ACHN (cell line): ENCODE measurements around the gene PCDH12.
A peak's percentile ranks its signal among the peaks of the same experiment; 100 is the strongest.
"Not testable (repeated sequence)": the region's sequence is repeated elsewhere in the genome, so short reads cannot be mapped to it uniquely, and the experiment has no call there.

Source experiments
- DNase-seq: peaks from one replicate; pipeline ENCODE4 v3.0.0-alpha.2; 2015
- in situ Hi-C: cut with HindIII; loops from 2 replicates; pipeline ENCODE4 v1.10.0; 2017; ENCODE audit warnings: low sequenced_read_pairs, low pct_ligation_motif_present, low pct_unique_long_range_greater_than_20kb

Gene PCDH12

DNA sequence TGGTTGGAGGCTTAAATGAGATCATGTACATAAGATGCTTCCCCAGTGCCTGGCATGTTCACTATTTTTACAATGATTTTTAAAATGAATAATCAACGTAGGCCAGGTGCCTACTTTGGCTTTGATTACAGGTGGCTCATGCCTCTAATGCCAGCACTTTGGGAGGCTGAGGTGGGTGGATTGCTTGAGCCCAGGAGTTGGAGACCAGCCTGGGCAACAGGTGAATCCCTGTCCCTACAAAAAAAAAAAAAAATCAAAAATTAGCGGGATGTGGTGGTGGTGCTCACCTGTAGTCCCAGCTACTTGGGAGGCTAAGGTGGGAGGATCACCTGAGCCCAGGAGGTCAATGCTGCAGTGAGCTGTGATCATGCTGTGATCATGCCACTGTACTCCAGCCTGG lies 9.2 kb downstream of the PCDH12 start:
- DNase-seq: no peak
- in situ Hi-C loops: no loop called here

GRCh38 chr5:141947316-141947715 lies 10.7 kb downstream of the PCDH12 start:
- no peak for DNase-seq
- in situ Hi-C loops: no loop called here

DNA sequence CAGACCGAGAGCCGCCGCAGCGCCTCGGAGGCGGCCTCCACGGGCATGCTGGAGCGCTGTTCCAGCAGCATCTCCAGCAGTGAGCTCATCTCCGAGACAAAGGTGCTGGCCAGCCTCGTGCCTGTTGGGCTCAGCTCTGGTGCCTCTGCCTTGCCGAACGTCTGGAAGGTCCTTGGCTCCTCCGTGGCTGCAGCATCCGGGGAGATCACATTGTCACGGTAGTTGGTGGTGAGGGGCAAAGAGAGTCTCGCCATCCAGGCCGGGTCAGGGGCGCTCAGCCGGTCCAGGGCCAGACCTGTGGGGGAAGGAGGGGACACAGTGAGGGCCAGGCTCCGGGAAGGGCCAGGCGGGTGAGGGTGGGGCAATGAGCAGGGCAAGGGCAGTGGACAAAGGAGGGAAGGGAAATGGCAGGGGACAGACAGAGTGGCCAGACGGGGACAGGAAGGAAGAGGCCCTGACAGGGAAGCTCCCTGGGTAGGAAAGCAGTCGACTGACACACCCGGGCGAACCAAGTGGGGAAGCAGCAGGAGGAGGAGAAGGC lies 12.4 kb downstream of the PCDH12 start:
- in situ Hi-C loops: no loop called here
- no peak for DNase-seq

DNA sequence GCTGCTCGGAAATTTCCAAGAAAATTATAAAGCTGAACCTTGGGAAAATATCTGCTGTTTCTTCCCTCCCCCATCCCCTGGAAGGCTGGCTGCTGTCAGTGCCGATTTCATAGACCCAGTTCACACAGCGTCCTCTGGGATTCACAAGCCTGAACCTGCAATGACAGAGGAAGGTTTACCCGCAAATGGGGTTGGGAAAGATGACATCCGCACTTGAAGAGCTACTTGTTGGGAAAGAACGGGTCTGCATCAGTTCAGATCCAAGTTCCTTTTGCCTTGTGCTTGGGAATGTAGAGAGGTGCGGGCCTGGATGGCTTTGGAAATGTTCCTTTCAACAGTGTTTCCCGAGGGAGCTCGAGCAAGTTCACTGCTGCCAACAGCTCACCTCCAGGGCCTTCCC lies 13.9 kb downstream of the PCDH12 start:
- in situ Hi-C loops: no loop called here
- no peak for DNase-seq

- DNase-seq: no peak
- in situ Hi-C loops: no loop called here
Observed at GRCh38 chr5:141942185-141942857, 15.7 kb downstream of the PCDH12 start.

- in situ Hi-C loops: no loop called here
Observed at GRCh38 chr5:141941779-141942178, 16.2 kb downstream of the PCDH12 start.

GRCh38 chr5:141941307-141941706 lies 16.7 kb downstream of the PCDH12 start:
- no peak for DNase-seq
- in situ Hi-C loops: no loop called here

More at GRCh38 chr5:141941779-141942178, 16.2 kb downstream of the PCDH12 start:
- no peak for DNase-seq

DNA sequence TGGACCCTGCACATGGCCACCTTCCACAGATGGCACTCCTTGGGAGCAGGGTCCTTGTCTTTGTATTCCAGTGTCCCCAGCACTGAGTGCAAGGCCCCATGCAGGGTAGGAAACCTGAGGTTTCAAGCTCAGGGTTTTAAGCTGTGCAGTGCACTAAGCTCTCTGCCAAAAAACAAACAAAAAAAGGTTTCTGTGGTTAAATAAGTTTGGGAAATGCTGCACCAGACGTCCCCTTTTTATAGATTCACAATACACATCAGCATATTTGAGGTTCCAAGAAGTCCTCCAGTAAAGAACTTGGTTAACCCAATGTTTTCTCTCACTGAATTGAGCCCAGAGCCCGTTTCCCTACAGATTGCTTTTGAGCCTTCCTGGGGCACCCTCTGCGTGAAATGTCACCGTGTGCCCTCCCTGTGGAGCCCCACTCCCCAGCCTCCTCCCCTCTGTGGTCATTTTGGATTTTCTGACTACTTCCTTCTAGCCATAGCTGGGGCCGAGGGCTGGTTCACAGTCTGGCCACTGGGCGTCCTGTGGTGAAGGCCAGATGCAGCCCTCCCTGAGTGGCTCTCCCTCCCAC lies 17.2 kb downstream of the PCDH12 start:
- in situ Hi-C loops: no loop called here
- DNase-seq: no peak

DNA sequence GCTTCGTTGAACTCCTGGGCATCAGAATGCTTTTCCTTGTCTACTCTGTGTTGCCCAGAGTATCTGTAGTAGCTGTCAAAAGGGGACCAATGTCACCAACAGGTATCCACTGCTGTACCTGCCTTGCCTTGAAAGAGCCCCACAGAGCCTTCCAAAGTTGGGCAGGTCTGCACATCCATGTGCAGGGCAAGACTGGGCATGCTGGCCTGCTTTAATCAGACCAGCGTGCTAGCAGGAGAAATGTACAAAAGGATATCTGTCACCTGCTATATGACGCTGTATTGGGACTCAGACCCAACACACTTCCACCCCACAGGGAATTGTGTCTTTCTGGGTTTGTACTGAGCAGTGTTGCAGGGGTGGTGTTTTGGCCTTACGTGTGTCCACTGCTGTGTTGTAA lies 22.5 kb downstream of the PCDH12 start:
- in situ Hi-C loops: no loop called here
- no peak for DNase-seq

GRCh38 chr5:141934099-141934844 lies 23.7 kb downstream of the PCDH12 start:
- in situ Hi-C loops: no loop called here
- DNase-seq: no peak

DNA sequence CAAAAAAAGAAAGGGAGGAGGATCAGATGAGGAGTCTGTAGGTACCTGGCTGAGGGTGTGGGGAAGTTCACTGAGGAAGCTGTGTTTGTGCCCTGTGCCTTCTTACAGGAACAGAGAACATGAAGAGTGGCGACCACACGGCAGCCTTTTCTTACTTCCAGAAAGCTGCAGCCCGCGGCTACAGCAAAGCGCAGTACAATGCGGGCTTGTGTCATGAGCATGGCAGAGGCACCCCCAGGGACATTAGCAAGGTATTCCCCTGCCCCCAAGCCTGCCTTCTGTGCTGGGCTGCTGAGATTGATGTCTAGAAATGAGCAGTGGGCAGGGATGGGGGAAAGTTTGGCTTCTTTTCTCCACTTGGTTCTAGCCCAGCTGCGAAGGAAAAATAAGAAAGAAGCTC lies 24.9 kb downstream of the PCDH12 start:
- in situ Hi-C loops: no loop called here
- DNase-seq: no peak

- in situ Hi-C loops: no loop called here
- DNase-seq: no peak
Observed at GRCh38 chr5:141931694-141932093, 26.3 kb downstream of the PCDH12 start.

DNA sequence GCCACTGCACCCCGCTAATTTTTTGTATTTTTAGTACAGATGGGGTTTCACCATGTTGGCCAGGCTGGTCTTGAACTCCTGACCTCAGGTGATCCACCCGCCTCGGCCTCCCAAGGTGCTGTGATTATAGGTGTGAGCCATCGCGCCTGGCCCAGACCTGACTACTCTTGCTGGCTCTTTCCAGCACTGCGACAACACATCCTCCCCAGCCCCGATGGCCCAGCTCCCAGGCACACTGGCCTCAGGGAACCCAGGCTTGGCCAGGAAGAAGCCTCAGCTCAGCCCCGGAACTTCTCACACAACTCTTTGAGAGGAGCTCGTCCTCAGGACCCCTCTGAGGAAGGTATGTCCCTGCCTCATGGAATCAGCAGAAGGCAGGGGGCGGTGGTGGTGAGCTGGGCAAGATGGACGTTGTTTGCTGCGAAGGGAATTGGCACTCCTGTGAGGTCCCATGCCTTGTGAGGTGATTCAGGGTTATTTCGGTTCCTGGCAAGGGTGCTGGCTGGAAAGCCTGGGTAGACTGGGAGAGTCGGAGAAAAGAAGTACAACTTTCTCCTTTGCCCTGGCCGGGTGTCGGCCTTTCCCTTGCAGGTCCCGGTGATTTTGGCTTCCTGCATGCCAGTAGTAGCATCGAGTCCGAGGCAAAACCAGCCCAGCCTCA lies 28.5 kb downstream of the PCDH12 start:
- in situ Hi-C loops: no loop called here
- DNase-seq: no peak

DNA sequence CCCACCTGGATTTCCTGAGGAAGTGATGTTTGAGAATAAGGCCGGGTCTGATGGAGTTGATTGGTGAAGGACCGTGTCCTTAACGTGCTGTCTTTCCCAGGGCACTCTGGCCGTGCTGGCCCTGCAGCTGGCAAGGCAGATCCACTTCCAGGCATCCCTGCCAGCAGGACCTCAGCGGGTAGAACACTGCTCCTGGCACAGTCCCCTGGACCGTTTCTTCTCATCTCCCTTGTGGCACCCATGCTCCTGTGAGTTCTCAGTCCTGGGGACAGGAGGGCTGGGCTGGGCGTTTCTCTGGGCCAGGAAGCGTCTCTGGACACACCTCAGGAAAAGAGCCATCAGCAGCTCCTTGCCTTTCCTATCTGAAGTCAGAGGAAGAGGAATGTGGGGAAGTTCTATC lies 30.0 kb downstream of the PCDH12 start:
- in situ Hi-C loops: no loop called here
- no peak for DNase-seq

- in situ Hi-C loops: no loop called here
Observed at GRCh38 chr5:141926434-141926833, 31.6 kb downstream of the PCDH12 start.

DNA sequence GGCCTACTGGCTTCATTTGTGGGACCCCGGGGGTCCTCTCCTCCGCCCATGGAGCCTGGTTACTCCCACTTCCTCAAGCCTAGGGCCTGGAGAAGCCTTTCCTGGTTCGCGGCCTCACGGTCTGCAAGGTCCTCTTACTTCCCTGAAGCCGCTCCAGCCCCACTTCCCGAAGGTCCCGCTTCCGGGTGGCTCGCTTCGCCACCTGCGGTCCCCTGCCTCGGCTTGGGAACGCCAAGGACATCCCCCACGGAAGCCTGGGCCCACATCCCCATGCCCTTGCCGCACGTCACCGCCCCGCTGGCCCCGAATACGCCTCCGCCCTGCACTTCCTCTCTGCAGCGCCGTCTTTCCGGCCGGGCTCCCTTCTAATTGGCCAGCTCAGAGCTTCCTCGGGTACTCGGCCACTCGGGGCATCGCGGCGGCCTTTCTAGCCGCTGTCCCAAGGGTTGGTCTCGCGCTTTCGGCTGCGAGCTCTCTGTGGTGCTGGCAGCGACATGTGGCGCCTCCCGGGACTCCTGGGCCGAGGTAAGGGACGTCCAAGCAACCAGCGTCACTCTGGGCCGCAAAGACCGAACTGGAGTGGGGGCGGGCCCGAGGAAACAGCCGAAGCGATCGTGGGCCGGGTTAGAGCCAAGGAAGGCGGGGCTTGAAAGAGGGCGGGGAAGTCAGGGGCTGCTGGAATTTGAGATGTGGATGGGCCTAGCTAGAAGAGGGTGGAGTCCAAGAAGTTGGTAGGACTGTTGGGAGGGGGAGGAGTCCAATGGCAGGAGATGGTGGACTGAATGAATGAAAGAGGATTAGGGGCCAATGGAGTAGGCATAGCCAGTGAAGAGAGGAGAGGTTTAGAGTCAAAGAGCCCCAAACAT lies 34.3 kb downstream of the PCDH12 start, which contains the start of gene DELE1:
DELE1 (plus strand) TSS at position 424 of the 866 bp plus-strand sequence; CDS start at position 495, 71 bp downstream.
- peak; percentile 90 for DNase-seq
- in situ Hi-C loops: no loop called here

More at GRCh38 chr5:141926434-141926833, 31.6 kb downstream of the PCDH12 start:
- no peak for DNase-seq

DNA sequence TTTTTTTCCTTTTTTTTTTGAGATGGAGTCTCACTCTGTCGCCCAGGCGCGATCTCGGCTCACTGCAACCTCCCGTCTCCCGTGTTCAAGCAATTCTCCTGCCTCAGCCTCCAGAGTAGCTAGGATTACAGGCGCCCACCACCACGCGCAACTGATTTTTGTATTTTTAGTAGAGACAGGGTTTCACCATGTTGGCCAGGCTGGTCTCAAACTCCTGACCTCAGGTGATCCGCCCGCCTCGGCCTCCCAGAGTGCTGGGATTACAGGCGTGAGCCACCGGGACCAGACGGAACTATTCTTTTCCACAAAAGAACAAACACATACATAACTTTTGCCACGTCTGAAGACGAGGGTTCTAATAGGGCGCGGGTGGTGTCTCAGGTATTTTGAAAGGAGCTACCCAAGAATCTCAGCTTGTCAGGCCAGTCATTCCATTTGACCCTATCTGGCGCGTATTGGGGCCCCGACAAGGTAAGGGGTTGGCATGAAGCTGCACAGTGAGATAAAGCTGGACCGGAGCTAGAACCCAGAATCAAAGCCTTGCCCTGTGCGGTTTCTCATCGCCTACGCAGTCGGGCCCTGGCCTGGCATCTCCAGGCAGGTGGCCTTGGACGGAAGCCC lies 35.1 kb downstream of the PCDH12 start:
- in situ Hi-C loops, DNase-seq: not testable (repeated sequence)

DNA sequence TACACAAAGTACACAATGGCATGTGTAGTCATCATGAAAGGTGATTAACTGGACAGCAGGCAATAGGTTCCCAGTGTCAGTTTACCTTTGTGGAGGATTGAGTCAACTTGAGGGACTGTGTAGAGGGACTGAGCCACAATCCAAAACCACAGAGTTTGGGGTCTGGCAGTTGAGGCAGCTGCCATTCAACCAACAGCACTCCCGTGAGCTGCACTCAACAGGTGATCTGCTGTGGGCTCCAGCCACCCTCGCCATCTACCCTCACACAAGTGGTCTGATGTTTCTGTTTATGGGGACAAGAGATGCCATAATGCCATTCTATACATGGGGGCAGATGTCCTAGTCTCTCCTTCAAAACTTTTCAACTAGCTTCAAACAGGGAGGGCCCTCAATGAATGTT lies 37.2 kb downstream of the PCDH12 start:
- no peak for DNase-seq
- in situ Hi-C loops: no loop called here
